HepG2 (cell line): Measurements from ENCODE around the gene LGALS1. TPM values are rescaled to one million over a fixed set of nuclear protein-coding genes. Genes with fewer than 3 reads are reported as not detected.
A peak's percentile ranks its signal among the peaks of the same experiment; 100 is the strongest.

Experiments used
- CSRNP1 ChIP-seq: sonication (generic); formaldehyde crosslinking; IDR thresholded peaks from 2 replicates; pipeline ENCODE4 v1.8.1; 2023; ENCODE audit warnings: mild to moderate bottlenecking, missing genetic modification reagents
- FIP1L1 ChIP-seq: fragments of 200-400 bp; formaldehyde crosslinking; IDR thresholded peaks from 2 replicates; pipeline ENCODE4 v1.6.1; 2018; ENCODE audit warnings: low read depth, mild to moderate bottlenecking, low read length, moderate library complexity, borderline replicate concordance; ENCODE audit not compliant: insufficient read depth
- GATA4 ChIP-seq: sonication (generic); IDR thresholded peaks from 2 replicates; pipeline ENCODE4 v1.6.1; 2016; ENCODE audit warnings: antibody characterized with exemption, low read depth, borderline replicate concordance
- HNF1A ChIP-seq, 2 experiments: sonication (generic) in 1 of 2; formaldehyde crosslinking in 1 of 2; IDR thresholded peaks; 2 replicates each; pipeline versions ENCODE4 v1.4.0 to v1.6.1; 2016 to 2020; ENCODE audit warnings: borderline replicate concordance in 1 of 2, low read depth in 1 of 2, mild to moderate bottlenecking in 1 of 2, missing genetic modification reagents in 1 of 2
- KMT2A ChIP-seq: sonication (generic); formaldehyde crosslinking; IDR thresholded peaks from 2 replicates; pipeline ENCODE4 v1.4.0; 2020; ENCODE audit warnings: missing genetic modification reagents
- MXI1 ChIP-seq: IDR thresholded peaks from 3 replicates; pipeline ENCODE4 v1.6.1; 2012; ENCODE audit warnings: low read depth, low read length, inconsistent platforms, borderline replicate concordance
- NAIF1 ChIP-seq: sonication (generic); formaldehyde crosslinking; IDR thresholded peaks from 2 replicates; pipeline ENCODE4 v1.5.0; 2020; ENCODE audit warnings: mild to moderate bottlenecking, missing genetic modification reagents, borderline replicate concordance
- NFATC3 ChIP-seq: sonication (generic); formaldehyde crosslinking; IDR thresholded peaks from 2 replicates; pipeline ENCODE4 v1.5.1; 2020; ENCODE audit warnings: mild to moderate bottlenecking, missing genetic modification reagents
- NFYC ChIP-seq: IDR thresholded peaks from 2 replicates; pipeline ENCODE4 v1.6.1; 2016; ENCODE audit warnings: missing genetic modification reagents, missing compliant biosample characterization
- SNRNP70 ChIP-seq: fragments of 200-400 bp; formaldehyde crosslinking; IDR thresholded peaks from 2 replicates; pipeline ENCODE4 v1.6.1; 2017; ENCODE audit warnings: mild to moderate bottlenecking, low read depth, low read length, moderate library complexity
- SRY ChIP-seq: sonication (generic); formaldehyde crosslinking; IDR thresholded peaks from 2 replicates; pipeline ENCODE4 v1.8.0; 2022; ENCODE audit warnings: mild to moderate bottlenecking, missing genetic modification reagents
- ZNF276 ChIP-seq: sonication (generic); formaldehyde crosslinking; IDR thresholded peaks from 2 replicates; pipeline ENCODE4 v1.4.0; 2020; ENCODE audit warnings: mild to moderate bottlenecking, low read depth, missing genetic modification reagents
- ZNF503 ChIP-seq: sonication (generic); formaldehyde crosslinking; IDR thresholded peaks from 2 replicates; pipeline ENCODE4 v1.4.0; 2020; ENCODE audit warnings: missing genetic modification reagents
- ZNF562 ChIP-seq: sonication (generic); formaldehyde crosslinking; IDR thresholded peaks from 2 replicates; pipeline ENCODE4 v1.8.0; 2022; ENCODE audit warnings: missing genetic modification reagents, borderline replicate concordance
- ZNF563 ChIP-seq: sonication (generic); formaldehyde crosslinking; IDR thresholded peaks from 2 replicates; pipeline ENCODE4 v1.8.0; 2022; ENCODE audit warnings: mild to moderate bottlenecking, moderate library complexity, missing genetic modification reagents
- ZNF740 ChIP-seq: sonication (generic); formaldehyde crosslinking; IDR thresholded peaks from 2 replicates; pipeline ENCODE4 v1.4.0; 2020; ENCODE audit warnings: missing genetic modification reagents
- ZSCAN20 ChIP-seq: sonication (generic); formaldehyde crosslinking; IDR thresholded peaks from 2 replicates; pipeline ENCODE4 v1.4.0; 2020; ENCODE audit warnings: missing genetic modification reagents, mild to moderate bottlenecking, borderline replicate concordance
- polyA plus RNA-seq, 8 experiments: library from polyadenylated mRNA; depleted of rRNA in 3 of 8; stranded (reverse) in 7 of 8; unstranded in 1 of 8; fragments of >200 nt; fragmentation: Illumina TruSeq in 4 of 8; extraction: Trizol in 4 of 8; gene quantifications; 2 replicates each; pipeline versions ENCODE4 v1.2.1 to v1.2.3, GENCODE V29; 2011 to 2016; ENCODE audit warnings: low read depth in 4 of 8, missing spikeins in 1 of 8, mixed read lengths in 1 of 8; ENCODE audit not compliant: insufficient read depth in 1 of 8
- total RNA-seq, 5 experiments: library from RNA; depleted of rRNA; stranded (reverse); fragments of >200 nt; fragmentation: Illumina TruSeq; extraction: Trizol; gene quantifications; 2 replicates each; pipeline ENCODE4 v1.2.3, GENCODE V29; 2016; ENCODE audit warnings: low read depth in 1 of 5

The LGALS1 gene
- total and polyA plus RNA-seq, 2 of the 13 experiments (the other 11 are each of a cell fraction or from before 2014, with no cell fraction given), result 103 to 858 TPM

- no peak for TF ChIP-seq ZNF276 (CRISPR knock-in tag)
- TF ChIP-seq NFYC (CRISPR knock-in tag), result peak; percentile 94
- 0 out of 2 replicates have a peak, but pooled peaks have one; percentile 0 for TF ChIP-seq GATA4
- TF ChIP-seq ZNF563 (CRISPR knock-in tag), result no peak
- TF ChIP-seq SNRNP70, result no peak
- no peak for TF ChIP-seq ZNF562 (CRISPR knock-in tag)
- no peak for TF ChIP-seq ZNF740 (CRISPR knock-in tag)
- TF ChIP-seq CSRNP1 (CRISPR knock-in tag), result no peak
- 0 out of 2 replicates have a peak, but pooled peaks have one; percentile 30 for TF ChIP-seq ZSCAN20 (CRISPR knock-in tag)
- peak; percentile 25; the same call in 1 of the 2 replicates for TF ChIP-seq SRY (CRISPR knock-in tag)
- TF ChIP-seq FIP1L1, result no peak
- TF ChIP-seq HNF1A (IDR thresholded peaks at IDR 0.05; ENCODE audit: low read depth), result no peak
- TF ChIP-seq HNF1A (CRISPR knock-in tag; IDR thresholded peaks at IDR 0.05; ENCODE audit: borderline replicate concordance), result no peak
- TF ChIP-seq MXI1, result no peak; the same call in 2 of the 3 replicates
- TF ChIP-seq NAIF1 (CRISPR knock-in tag), result no peak
- no peak for TF ChIP-seq KMT2A
- no peak for TF ChIP-seq ZNF503 (CRISPR knock-in tag)
- TF ChIP-seq NFATC3 (CRISPR knock-in tag), result no peak
Observed at GRCh38 chr22:37658133-37659065, 17.0 kb upstream of the LGALS1 start, which contains the start of gene PDXP (continued).
